Measurements from ENCODE around the gene KRT13.

DNA sequence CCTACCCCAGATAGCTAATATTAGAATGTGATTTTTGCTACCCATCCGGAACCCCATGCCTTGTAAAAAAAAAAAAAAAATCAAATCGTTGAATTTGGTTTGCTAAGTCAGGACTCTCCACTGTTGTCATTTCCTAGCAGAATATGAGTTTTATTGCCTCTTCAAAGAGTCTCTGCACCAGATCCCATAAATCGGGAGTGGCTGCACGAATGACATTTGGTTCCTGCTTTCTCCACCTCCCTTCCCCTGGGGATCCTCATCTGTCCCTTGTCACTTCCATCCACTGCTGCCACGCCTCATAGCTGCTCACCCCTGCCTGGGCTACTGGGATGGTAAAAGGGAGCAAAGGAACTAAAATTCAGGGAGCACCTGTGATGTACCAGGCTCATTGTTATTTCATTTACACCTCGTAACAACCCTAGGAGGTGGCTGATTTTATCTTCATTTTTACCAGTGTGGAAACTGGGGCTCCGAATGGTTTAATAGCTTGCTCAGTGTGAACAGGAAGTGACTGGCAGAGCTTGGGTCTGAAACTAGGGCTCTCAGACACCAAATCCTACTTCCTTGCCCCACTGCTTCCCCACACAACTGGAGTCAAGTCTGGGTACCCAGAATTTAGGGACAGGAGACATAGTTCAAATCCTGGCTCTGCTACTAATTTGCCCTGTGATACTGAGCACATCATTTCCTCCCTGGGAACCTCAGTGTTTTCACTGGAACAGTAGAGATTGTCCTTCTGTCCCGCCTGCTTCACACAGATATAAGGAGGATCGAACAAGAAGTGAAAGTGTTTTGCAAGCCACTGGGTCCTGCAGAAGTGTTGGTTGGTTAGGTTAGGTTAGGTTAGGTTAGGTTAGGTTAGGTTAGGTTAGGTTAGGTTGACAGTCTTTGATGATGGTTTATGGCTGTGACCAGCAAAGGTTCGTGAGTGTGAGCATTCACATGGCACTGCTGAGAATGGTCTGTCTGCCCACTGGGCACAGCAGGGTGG, 15.1 kb downstream of the KRT13 start:
- TF ChIP-seq, protein P1, sequence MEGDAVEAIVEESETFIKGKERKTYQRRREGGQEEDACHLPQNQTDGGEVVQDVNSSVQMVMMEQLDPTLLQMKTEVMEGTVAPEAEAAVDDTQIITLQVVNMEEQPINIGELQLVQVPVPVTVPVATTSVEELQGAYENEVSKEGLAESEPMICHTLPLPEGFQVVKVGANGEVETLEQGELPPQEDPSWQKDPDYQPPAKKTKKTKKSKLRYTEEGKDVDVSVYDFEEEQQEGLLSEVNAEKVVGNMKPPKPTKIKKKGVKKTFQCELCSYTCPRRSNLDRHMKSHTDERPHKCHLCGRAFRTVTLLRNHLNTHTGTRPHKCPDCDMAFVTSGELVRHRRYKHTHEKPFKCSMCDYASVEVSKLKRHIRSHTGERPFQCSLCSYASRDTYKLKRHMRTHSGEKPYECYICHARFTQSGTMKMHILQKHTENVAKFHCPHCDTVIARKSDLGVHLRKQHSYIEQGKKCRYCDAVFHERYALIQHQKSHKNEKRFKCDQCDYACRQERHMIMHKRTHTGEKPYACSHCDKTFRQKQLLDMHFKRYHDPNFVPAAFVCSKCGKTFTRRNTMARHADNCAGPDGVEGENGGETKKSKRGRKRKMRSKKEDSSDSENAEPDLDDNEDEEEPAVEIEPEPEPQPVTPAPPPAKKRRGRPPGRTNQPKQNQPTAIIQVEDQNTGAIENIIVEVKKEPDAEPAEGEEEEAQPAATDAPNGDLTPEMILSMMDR (IDR thresholded peaks at IDR 0.05): no peak
- no peak for TF ChIP-seq POLR2A (IDR thresholded peaks at IDR 0.05)
